ENCODE results near the gene ZNF780A. TPM values are rescaled to one million over a fixed set of nuclear protein-coding genes. Genes with fewer than 3 reads are reported as not detected.

The ZNF780A gene
- total RNA-seq, 1 experiment from 2014 or later: 15.9 TPM

GRCh38 chr19:40080289-40080688, 10.5 kb downstream of the ZNF780A start:
- no TSS peak for BruUV-seq (replicated peaks)
- Histone ChIP-seq H3K9me3 (ENCODE audit: low read depth, low read length, poor library complexity, severe bottlenecking) (peaks cover 39% of the 10 kb centered on the region), H3K36me3 (ENCODE audit: insufficient read depth, low read length, poor library complexity, severe bottlenecking) (peaks cover 69% of the 10 kb centered on the region), H3K4me1 (ENCODE audit: insufficient read depth, low read length, poor library complexity, severe bottlenecking) (no peaks in the 10 kb centered on the region), H3K4me3 (ENCODE audit: low read depth, low read length, poor library complexity, severe bottlenecking) (no peak overlapping the region), H3K27me3 (replicated peaks; ENCODE audit: insufficient read depth, low read depth, low read length, poor library complexity) (no peaks in the 10 kb centered on the region), H3K27ac (ENCODE audit: low read depth, low read length, poor library complexity, severe bottlenecking) (no peak overlapping the region)
- CTCF ChIA-PET: no interaction called here
- POLR2A ChIA-PET (ENCODE audit: low non-redundant PET): no interaction called here
- no peak for DNase-seq (ENCODE audit: low spot score)
- TF ChIP-seq EZH2 (IDR thresholded peaks at IDR 0.05; ENCODE audit: borderline replicate concordance, low read depth, low read length, poor library complexity, severe bottlenecking) (no peak), CTCF (conservative IDR thresholded peaks at IDR 0.05; ENCODE audit: low read depth, low read length) (no peak)
- intact Hi-C loops (cut with micrococcal nuclease; ENCODE audit: unreplicated experiment): no loop called here

GRCh38 chr19:40078377-40078776, 12.4 kb downstream of the ZNF780A start:
- no peak for DNase-seq (ENCODE audit: low spot score)
- H3K27me3 ChIP-seq (replicated peaks; ENCODE audit: insufficient read depth, low read depth, low read length, poor library complexity): no peaks in the 10 kb centered on the region
- CTCF ChIA-PET: no interaction called here
- intact Hi-C loops (cut with micrococcal nuclease; ENCODE audit: unreplicated experiment): no loop called here
- no peak overlapping the region for H3K27ac ChIP-seq (ENCODE audit: low read depth, low read length, poor library complexity, severe bottlenecking)
- H3K4me1 ChIP-seq (ENCODE audit: insufficient read depth, low read length, poor library complexity, severe bottlenecking): no peaks in the 10 kb centered on the region
- no peak overlapping the region for H3K4me3 ChIP-seq (ENCODE audit: low read depth, low read length, poor library complexity, severe bottlenecking)
- H3K36me3 ChIP-seq (ENCODE audit: insufficient read depth, low read length, poor library complexity, severe bottlenecking): peaks cover 86% of the 10 kb centered on the region
- POLR2A ChIA-PET (ENCODE audit: low non-redundant PET): no interaction called here
- H3K9me3 ChIP-seq (ENCODE audit: low read depth, low read length, poor library complexity, severe bottlenecking): peaks cover 57% of the 10 kb centered on the region
- TF ChIP-seq EZH2 (IDR thresholded peaks at IDR 0.05; ENCODE audit: borderline replicate concordance, low read depth, low read length, poor library complexity, severe bottlenecking): no peak
- TF ChIP-seq CTCF (conservative IDR thresholded peaks at IDR 0.05; ENCODE audit: low read depth, low read length): no peak
- BruUV-seq (replicated peaks): no TSS peak

- BruUV-seq (replicated peaks): no TSS peak
- TF ChIP-seq CTCF (conservative IDR thresholded peaks at IDR 0.05; ENCODE audit: low read depth, low read length) (no peak), EZH2 (IDR thresholded peaks at IDR 0.05; ENCODE audit: borderline replicate concordance, low read depth, low read length, poor library complexity, severe bottlenecking) (no peak)
- POLR2A ChIA-PET (ENCODE audit: low non-redundant PET): no interaction called here
- no peak for DNase-seq (ENCODE audit: low spot score)
- H3K9me3 ChIP-seq (ENCODE audit: low read depth, low read length, poor library complexity, severe bottlenecking): peaks cover 35% of the 10 kb centered on the region
- H3K4me1 ChIP-seq (ENCODE audit: insufficient read depth, low read length, poor library complexity, severe bottlenecking): peaks cover 4% of the 10 kb centered on the region
- intact Hi-C loops (cut with micrococcal nuclease; ENCODE audit: unreplicated experiment): no loop called here
- no peaks in the 10 kb centered on the region for H3K27me3 ChIP-seq (replicated peaks; ENCODE audit: insufficient read depth, low read depth, low read length, poor library complexity)
- H3K4me3 ChIP-seq (ENCODE audit: low read depth, low read length, poor library complexity, severe bottlenecking): no peak overlapping the region
- CTCF ChIA-PET: no interaction called here
- H3K36me3 ChIP-seq (ENCODE audit: insufficient read depth, low read length, poor library complexity, severe bottlenecking): peaks cover 15% of the 10 kb centered on the region
- no peak overlapping the region for H3K27ac ChIP-seq (ENCODE audit: low read depth, low read length, poor library complexity, severe bottlenecking)
Measured at GRCh38 chr19:40070058-40070457, 20.7 kb downstream of the ZNF780A start.

All from A673 (cell line).